BLaER1 (cell line): Measurements from ENCODE around the gene PHF14.
"Not testable (repeated sequence)": the region's sequence is repeated elsewhere in the genome, so short reads cannot be mapped to it uniquely, and the experiment has no call there.

Experiments
- H3K27ac ChIP-seq: shearing (Covaris generic); formaldehyde crosslinking; 2 replicates; pipeline ENCODE4 v1.8.1; 2022
- H3K27me3 ChIP-seq: shearing (Covaris generic); formaldehyde crosslinking; 2 replicates; pipeline ENCODE4 v1.8.1; 2022
- H3K36me3 ChIP-seq: shearing (Covaris generic); formaldehyde crosslinking; 2 replicates; pipeline ENCODE4 v1.8.1; 2022
- H3K4me1 ChIP-seq: shearing (Covaris generic); formaldehyde crosslinking; 2 replicates; pipeline ENCODE4 v1.8.1; 2022
- H3K4me2 ChIP-seq: shearing (Covaris generic); formaldehyde crosslinking; 2 replicates; pipeline ENCODE4 v1.8.1; 2022
- H3K4me3 ChIP-seq: shearing (Covaris generic); formaldehyde crosslinking; 2 replicates; pipeline ENCODE4 v1.8.1; 2022
- H3K9ac ChIP-seq: shearing (Covaris generic); formaldehyde crosslinking; 2 replicates; pipeline ENCODE4 v1.8.1; 2022
- H3K9me3 ChIP-seq: shearing (Covaris generic); formaldehyde crosslinking; 2 replicates; pipeline ENCODE4 v1.8.1; 2022
- H4K20me1 ChIP-seq: shearing (Covaris generic); formaldehyde crosslinking; 2 replicates; pipeline ENCODE4 v1.8.1; 2022
- Cebpa-rat ChIP-seq: shearing (Covaris generic); IDR thresholded peaks from 2 replicates; pipeline ENCODE4 v1.8.1; 2022

PHF14 gene

GRCh38 chr7:10981317-10981716, 7.6 kb downstream of the PHF14 start:
- TF ChIP-seq Cebpa-rat, result no peak
- H3K4me2 ChIP-seq, result no peak overlapping the region
- H3K4me1 ChIP-seq, result peaks cover 7% of the 10 kb centered on the region; the same call in 1 of the 2 replicates
- H3K27ac ChIP-seq, result no peak overlapping the region
- H3K4me3 ChIP-seq, result no peak overlapping the region
- H4K20me1 ChIP-seq, result peaks cover 33% of the 10 kb centered on the region
- peaks cover 11% of the 10 kb centered on the region; the same call in 1 of the 2 replicates for H3K9me3 ChIP-seq
- no peaks in the 10 kb centered on the region for H3K27me3 ChIP-seq
- H3K36me3 ChIP-seq, result peaks cover 72% of the 10 kb centered on the region
- no peak overlapping the region for H3K9ac ChIP-seq

DNA sequence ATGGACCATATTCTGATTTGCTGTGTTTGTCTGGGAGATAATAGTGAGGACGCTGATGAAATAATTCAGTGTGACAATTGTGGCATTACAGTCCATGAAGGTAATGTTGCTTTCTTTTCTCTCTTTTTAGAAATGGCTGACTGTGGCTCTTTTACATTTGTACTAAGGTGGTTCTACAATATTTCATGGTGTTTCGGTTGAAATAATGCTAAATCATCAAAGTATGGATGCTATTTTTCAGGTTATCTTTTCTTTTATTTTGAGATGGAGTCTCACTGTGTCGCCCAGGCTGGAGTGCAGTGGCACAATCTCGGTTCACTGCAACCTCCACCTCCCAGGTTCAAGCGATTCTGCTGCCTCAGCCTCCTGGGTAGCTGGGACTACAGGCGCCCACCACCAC, 17.1 kb downstream of the PHF14 start:
- not testable (repeated sequence) for H3K4me1 ChIP-seq, H3K4me3 ChIP-seq, H3K27me3 ChIP-seq, H3K4me2 ChIP-seq, H3K9ac ChIP-seq, H3K27ac ChIP-seq
- peaks cover 86% of the 10 kb centered on the region for H3K36me3 ChIP-seq
- peaks cover 50% of the 10 kb centered on the region for H3K9me3 ChIP-seq
- H4K20me1 ChIP-seq, result peaks cover 21% of the 10 kb centered on the region; the same call in 1 of the 2 replicates

DNA sequence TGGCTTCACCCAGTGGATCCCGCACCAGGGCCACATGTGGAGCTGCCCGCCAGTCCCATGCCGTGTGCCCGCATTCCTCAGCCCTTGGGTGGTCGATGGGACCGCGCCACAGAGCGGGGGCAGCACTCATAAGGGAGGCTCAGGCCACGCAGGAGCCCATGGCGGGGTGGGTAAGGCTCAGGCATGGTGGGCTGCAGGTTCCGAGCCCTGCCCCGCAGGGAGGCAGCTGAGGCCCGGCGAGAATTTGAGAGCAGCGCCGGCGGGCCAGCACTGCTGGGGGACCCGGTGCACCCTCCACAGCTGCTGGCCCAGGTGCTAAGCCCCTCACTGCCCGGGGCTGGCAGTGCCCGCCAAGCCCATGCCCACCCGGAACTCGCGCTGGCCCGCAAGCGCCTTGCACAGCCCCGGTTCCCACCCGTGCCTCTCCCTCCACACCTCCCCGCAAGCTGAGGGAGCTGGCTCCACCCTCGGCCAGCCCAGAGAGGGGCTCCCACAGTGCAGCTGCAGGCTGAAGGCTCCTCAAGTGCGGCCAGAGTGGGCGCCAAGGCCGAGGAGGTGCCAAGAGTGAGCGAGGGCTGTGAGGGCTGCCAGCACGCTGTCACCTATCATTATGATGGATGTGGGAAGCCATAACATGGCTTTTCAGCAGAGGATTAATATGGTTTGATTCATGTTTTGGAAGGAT, 22.0 kb downstream of the PHF14 start:
- H3K4me2 ChIP-seq, H3K27ac ChIP-seq, H3K9ac ChIP-seq, H3K27me3 ChIP-seq, H3K4me3 ChIP-seq: not testable (repeated sequence)
- H4K20me1 ChIP-seq, result peaks cover 50% of the 10 kb centered on the region
- H3K36me3 ChIP-seq, result peaks cover 92% of the 10 kb centered on the region
- peaks cover 58% of the 10 kb centered on the region for H3K9me3 ChIP-seq
- H3K4me1 ChIP-seq, result peaks cover 23% of the 10 kb centered on the region

GRCh38 chr7:10998996-10999757, 25.5 kb downstream of the PHF14 start:
- Histone ChIP-seq H3K9me3 (peaks cover 36% of the 10 kb centered on the region), H3K4me1 (peaks cover 23% of the 10 kb centered on the region), H3K4me3 (no peak overlapping the region), H3K36me3 (peaks cover 79% of the 10 kb centered on the region), H3K27ac (no peak overlapping the region), H3K9ac (no peak overlapping the region), H4K20me1 (peaks cover 72% of the 10 kb centered on the region), H3K4me2 (no peak overlapping the region), H3K27me3 (no peaks in the 10 kb centered on the region)
- TF ChIP-seq Cebpa-rat, result no peak

DNA sequence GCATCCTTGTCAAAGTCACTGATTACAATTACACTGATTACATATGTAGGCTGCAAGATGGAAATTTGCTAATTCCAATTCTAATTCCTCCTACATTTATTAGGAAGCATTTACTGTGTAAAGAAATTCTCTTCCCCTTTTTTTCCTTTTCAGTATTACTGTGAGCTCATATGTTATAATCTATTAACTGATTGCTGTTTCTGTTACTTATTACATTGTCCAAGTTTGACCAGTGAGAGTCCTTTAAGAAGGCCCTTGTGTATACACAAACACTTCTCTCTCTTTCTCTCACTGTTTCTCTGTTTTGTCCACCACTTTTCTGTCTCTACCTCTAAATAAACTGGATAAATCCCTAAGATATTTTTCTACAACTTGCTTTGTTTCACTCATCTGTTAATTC, 31.5 kb downstream of the PHF14 start:
- H3K4me1 ChIP-seq, result no peaks in the 10 kb centered on the region
- H4K20me1 ChIP-seq, result peaks cover 77% of the 10 kb centered on the region
- no peak overlapping the region for H3K4me2 ChIP-seq
- H3K4me3 ChIP-seq, result no peak overlapping the region
- TF ChIP-seq Cebpa-rat, result no peak
- H3K27ac ChIP-seq, result no peak overlapping the region
- H3K27me3 ChIP-seq, result no peaks in the 10 kb centered on the region
- H3K9ac ChIP-seq, result no peak overlapping the region
- H3K36me3 ChIP-seq, result peaks cover 61% of the 10 kb centered on the region
- H3K9me3 ChIP-seq, result 0 out of 2 replicates have a peak, but pooled peaks cover 11% of the 10 kb centered on the region

DNA sequence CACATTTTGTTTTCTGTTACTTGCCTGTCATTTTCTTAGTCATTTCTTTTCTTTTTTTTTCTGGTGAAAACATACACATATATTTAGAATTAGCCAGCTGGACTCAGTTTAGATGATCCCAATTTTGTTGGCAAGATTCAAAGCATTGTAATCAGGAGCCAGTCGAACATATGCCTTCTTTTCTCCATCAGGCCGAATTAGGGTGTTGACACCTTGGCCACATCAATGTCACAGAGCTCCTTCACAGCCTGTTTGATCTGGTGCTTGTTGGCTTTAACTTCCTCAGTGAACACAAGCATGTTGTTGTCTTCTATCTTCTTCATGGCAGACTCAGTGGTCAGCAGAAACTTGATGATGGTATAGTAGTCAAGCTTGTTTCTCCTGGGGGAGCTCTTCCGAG, 32.6 kb downstream of the PHF14 start:
- no peak overlapping the region for H3K9ac ChIP-seq
- no peak overlapping the region for H3K4me3 ChIP-seq
- no peak overlapping the region for H3K4me2 ChIP-seq
- peaks cover 60% of the 10 kb centered on the region for H3K36me3 ChIP-seq
- H3K9me3 ChIP-seq, result 0 out of 2 replicates have a peak, but pooled peaks cover 11% of the 10 kb centered on the region
- H4K20me1 ChIP-seq, result peaks cover 76% of the 10 kb centered on the region
- no peak for TF ChIP-seq Cebpa-rat
- H3K4me1 ChIP-seq, result no peaks in the 10 kb centered on the region
- H3K27ac ChIP-seq, result no peak overlapping the region
- H3K27me3 ChIP-seq, result no peaks in the 10 kb centered on the region

- Histone ChIP-seq H3K9me3 (no peaks in the 10 kb centered on the region), H3K4me1 (no peaks in the 10 kb centered on the region), H4K20me1 (peaks cover 83% of the 10 kb centered on the region), H3K36me3 (peaks cover 51% of the 10 kb centered on the region), H3K9ac (no peak overlapping the region), H3K27ac (no peak overlapping the region), H3K4me2 (no peak overlapping the region), H3K4me3 (no peak overlapping the region), H3K27me3 (no peaks in the 10 kb centered on the region)
- no peak for TF ChIP-seq Cebpa-rat
Observed at GRCh38 chr7:11009631-11010030, 36.0 kb downstream of the PHF14 start.

DNA sequence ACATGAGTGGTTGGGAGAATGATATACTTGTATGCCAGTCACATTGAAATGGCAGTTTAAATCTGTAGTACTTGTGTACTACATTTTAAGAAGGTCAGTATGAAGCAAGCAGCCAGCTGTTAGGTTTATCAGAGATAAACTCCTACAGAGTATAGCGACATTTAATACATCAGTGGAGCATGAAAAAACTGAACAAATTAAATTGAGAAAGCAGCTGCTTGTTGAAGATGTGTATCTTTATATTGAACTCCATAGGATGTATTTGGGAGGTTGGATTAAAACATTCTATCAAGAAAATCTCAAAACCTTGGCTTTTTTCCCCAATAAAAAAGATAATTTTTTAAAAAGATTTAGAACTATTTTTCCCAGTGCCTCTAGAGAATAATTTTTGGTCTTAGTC, 47.8 kb downstream of the PHF14 start:
- no peak overlapping the region for H3K4me3 ChIP-seq
- peaks cover 20% of the 10 kb centered on the region for H3K4me1 ChIP-seq
- no peak overlapping the region for H3K9ac ChIP-seq
- peaks cover 28% of the 10 kb centered on the region for H3K9me3 ChIP-seq
- no peaks in the 10 kb centered on the region for H3K27me3 ChIP-seq
- H3K36me3 ChIP-seq, result peaks cover 73% of the 10 kb centered on the region
- H4K20me1 ChIP-seq, result peaks cover 26% of the 10 kb centered on the region
- TF ChIP-seq Cebpa-rat, result no peak
- H3K4me2 ChIP-seq, result peak overlapping the region; percentile 43
- no peak overlapping the region for H3K27ac ChIP-seq

- H3K4me2 ChIP-seq, result no peak overlapping the region
Observed at GRCh38 chr7:11026452-11027359, 53.0 kb downstream of the PHF14 start.

More at GRCh38 chr7:11026452-11027359, 53.0 kb downstream of the PHF14 start:
- H3K36me3 ChIP-seq, result peaks cover 63% of the 10 kb centered on the region
- no peaks in the 10 kb centered on the region for H3K27me3 ChIP-seq
- 0 out of 2 replicates have a peak, but pooled peaks cover 9% of the 10 kb centered on the region for H4K20me1 ChIP-seq
- H3K9ac ChIP-seq, result no peak overlapping the region
- H3K9me3 ChIP-seq, result peaks cover 17% of the 10 kb centered on the region
- no peak for TF ChIP-seq Cebpa-rat
- H3K4me3 ChIP-seq, result no peak overlapping the region
- H3K27ac ChIP-seq, result no peak overlapping the region
- H3K4me1 ChIP-seq, result peaks cover 2% of the 10 kb centered on the region
